K562 (cell line): ENCODE data around the gene SLC25A21.

Experiments used
- CEBPB ChIP-seq: fragments of 450-650 bp; IDR thresholded peaks from 2 replicates; pipeline ENCODE4 v1.6.1; 2016; ENCODE audit warnings: missing genetic modification characterization, missing compliant biosample characterization
- JUND ChIP-seq, 2 experiments: IDR thresholded peaks; 2 replicates in 1 of 2; 3 replicates in 1 of 2; pipeline ENCODE4 v1.6.1; 2011; ENCODE audit warnings: borderline replicate concordance in 2 of 2, low read depth in 2 of 2, low read length in 2 of 2, improper control_type of control experiment in 1 of 2, missing biosample characterization in 1 of 2, missing genetic modification characterization in 1 of 2, missing genetic modification reagents in 1 of 2
- NR2C2 ChIP-seq, 2 experiments: fragments of 200-800 bp in 1 of 2; sonication (Bioruptor generic) in 1 of 2; sonication (generic) in 1 of 2; formaldehyde crosslinking in 1 of 2; IDR thresholded peaks; 2 replicates each; pipeline versions ENCODE4 v1.6.1 to v1.8.0; 2016 to 2022; ENCODE audit warnings: mild to moderate bottlenecking in 1 of 2, missing compliant biosample characterization in 1 of 2, missing genetic modification characterization in 1 of 2, missing genetic modification reagents in 1 of 2
- ZNF408 ChIP-seq: fragments of 250-450 bp; sonication (Bioruptor Pico); IDR thresholded peaks from 2 replicates; pipeline ENCODE4 v1.4.0; 2020; ENCODE audit warnings: low read depth, mild to moderate bottlenecking, moderate library complexity
- TF ChIP-seq, protein P1 (sequence below), 2 experiments: fragments of 450-650 bp in 1 of 2; sonication (generic) in 1 of 2; formaldehyde crosslinking in 1 of 2; IDR thresholded peaks in 1 of 2; conservative IDR thresholded peaks in 1 of 2; 2 replicates each; pipeline versions ENCODE4 v1.6.1 to v1.8.1; 2016 to 2023; ENCODE audit warnings: mild to moderate bottlenecking in 2 of 2, moderate library complexity in 2 of 2, inconsistent platforms in 1 of 2, missing genetic modification reagents in 1 of 2

DNA sequence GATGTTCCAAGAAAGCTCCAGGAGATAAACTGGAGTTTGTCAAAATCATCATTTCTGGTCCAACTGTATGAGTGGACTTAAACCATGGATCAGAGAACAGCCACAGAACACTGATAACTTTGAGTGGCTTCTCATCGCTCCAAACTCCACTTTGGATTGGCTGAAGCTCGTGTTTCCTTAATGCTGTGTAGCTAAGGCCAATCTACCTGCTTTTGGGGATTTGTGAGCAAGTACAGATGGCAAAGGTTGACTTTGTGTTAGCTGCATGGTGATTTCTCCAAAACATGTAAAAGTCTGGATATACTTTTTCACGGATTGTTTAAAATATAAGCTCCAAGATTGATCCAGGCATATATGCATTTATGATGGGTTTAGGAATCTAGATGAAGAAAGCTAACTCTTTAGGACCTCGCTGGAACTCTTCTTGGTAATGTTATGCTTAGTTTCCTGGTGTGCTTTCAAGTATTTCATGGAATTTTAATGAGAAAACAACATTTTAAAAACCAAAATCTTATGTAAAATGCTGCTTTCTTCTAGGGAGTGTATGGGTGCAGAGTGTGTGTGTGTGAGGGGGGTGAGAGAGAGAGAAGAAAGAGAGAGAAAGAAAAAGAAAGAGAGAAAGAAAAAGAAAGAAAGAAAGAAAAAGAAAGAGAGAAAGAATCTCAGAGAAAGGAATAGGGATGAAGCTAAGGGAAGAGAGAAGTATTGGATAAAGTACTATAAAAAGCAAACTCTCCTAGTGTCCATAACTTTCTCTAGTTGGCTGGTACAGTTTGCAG, 522.3 kb downstream of the SLC25A21 start:
- TF ChIP-seq JUND (IDR thresholded peaks at IDR 0.05; ENCODE audit: borderline replicate concordance, low read depth, low read length) (no peak), JUND (tag; IDR thresholded peaks at IDR 0.05; ENCODE audit: borderline replicate concordance, low read depth, low read length) (no peak), NR2C2 (CRISPR knock-in tag; IDR thresholded peaks at IDR 0.05) (no peak), NR2C2 (tag; IDR thresholded peaks at IDR 0.05) (no peak), CEBPB (tag) (no peak), ZNF408 (CRISPR knock-in tag) (no peak)
- TF ChIP-seq, protein P1, sequence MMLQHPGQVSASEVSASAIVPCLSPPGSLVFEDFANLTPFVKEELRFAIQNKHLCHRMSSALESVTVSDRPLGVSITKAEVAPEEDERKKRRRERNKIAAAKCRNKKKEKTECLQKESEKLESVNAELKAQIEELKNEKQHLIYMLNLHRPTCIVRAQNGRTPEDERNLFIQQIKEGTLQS (IDR thresholded peaks at IDR 0.05), result no peak
- TF ChIP-seq, protein P1 (CRISPR knock-in tag; conservative IDR thresholded peaks at IDR 0.05), result no peak
